ENCODE data around the gene NCOA3. TPM values are rescaled to one million over a fixed set of nuclear protein-coding genes. Genes with fewer than 3 reads are reported as not detected.
"Not testable (repeated sequence)": the region's sequence is repeated elsewhere in the genome, so short reads cannot be mapped to it uniquely, and the experiment has no call there.

The NCOA3 gene
- 16.1 and 17.5 TPM in 2 replicates for total RNA-seq (2014; rRNA removed)
- 6.5 TPM for polyA plus RNA-seq (2012)

- DNase-seq (ENCODE audit: low read depth) = peak; percentile 94
Observed at GRCh38 chr20:47501482-47502270, at the start of gene NCOA3. TSS of gene NCOA3 (plus strand) at chr20:47501887. CDS start at chr20:47622248, 120,361 bp downstream.

DNA sequence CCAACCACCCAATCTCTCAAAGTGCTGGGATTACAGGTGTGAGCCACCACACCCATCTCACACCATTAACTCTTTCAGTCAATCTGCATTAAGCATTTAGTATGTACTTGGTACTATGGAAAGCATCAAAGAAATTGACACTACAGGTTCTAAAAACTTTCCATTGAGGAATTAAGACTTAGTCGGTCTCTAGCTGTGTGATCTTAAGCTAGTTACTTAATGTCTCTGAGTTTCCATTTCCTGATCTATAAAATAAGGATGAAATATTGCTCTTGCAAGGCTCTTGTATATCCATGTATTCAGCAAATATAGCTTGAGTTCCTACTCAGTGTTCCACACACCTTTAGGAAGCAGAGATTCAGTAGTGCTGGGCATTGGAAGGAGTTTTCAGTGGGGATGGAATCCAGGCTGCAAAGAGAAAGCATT lies 48.9 kb upstream of the NCOA3 start:
- no peak for DNase-seq (ENCODE audit: low read depth)

DNA sequence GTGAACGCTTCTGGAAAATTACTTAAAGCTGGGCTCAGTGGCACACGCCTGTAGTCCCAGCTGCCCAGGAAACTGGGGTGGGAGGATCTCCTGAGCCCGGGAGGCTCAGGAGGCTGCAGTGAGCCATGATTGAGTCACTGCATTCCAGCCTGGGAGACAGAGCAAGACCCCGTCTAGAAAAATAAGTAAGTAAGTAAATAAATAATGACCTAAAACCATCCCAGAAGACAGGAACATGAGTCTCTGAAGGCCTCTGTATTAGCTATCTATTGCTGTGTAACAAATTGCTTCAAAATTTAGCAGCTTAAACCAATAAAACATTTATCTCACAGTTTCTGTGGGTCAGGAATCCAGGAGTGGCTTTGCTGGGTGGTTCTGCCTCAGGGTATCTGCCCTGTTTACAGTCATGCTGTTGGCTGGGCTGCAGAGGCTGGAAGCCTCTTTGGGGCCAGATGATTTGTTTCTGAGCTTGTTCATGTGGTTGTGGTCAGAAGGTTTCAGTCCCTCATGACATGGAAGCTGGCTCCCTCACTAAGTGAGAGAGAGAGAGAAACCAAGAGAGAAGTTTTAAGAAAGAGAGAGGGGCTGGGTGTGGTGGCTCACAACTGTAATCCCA lies 48.4 kb upstream of the NCOA3 start:
- DNase-seq (ENCODE audit: low read depth) = peak; percentile 93

- DNase-seq (ENCODE audit: low read depth) = no peak
Observed at GRCh38 chr20:47454298-47455132, 47.2 kb upstream of the NCOA3 start.

- DNase-seq (ENCODE audit: low read depth) = no peak
Observed at GRCh38 chr20:47455133-47456040, 46.3 kb upstream of the NCOA3 start.

- DNase-seq (ENCODE audit: low read depth) = no peak
Observed at GRCh38 chr20:47456041-47456537, 45.6 kb upstream of the NCOA3 start.

DNA sequence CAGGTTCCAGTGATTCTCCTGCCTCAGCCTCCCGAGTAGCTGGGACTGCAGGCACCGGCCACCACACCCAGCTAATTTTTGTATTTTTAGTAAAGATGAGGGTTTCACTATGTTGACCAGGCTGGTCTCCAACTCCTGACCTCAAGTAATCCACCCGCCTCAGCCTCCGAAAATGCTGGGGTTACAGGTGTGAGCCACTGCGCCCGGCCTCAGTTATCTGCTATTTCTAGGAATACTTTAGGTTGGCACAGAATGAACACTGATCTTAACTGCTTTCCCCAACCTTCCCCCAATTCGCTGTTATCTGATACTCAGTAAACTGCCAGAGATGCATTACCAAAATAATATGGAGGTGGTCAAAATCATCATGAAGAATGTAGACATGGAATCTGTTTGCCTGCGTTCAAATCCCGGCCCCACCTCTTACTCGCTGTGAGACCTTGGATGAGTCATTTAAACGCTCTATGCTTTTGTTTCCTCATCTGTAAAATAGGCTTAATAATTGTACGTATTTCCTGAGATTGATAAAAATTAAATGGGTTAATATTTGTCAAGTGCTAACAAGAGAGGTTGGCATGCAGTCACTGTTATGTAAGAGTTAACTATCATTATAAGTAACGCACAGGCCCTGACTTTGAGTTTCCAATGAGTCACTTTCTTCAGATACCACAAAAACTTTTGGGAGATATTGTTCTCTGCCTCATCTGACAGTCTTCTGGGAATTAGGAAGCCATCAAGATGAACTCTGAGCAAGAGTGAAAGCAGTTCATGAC lies 44.5 kb upstream of the NCOA3 start:
- DNase-seq (ENCODE audit: low read depth) = peak; percentile 83

DNA sequence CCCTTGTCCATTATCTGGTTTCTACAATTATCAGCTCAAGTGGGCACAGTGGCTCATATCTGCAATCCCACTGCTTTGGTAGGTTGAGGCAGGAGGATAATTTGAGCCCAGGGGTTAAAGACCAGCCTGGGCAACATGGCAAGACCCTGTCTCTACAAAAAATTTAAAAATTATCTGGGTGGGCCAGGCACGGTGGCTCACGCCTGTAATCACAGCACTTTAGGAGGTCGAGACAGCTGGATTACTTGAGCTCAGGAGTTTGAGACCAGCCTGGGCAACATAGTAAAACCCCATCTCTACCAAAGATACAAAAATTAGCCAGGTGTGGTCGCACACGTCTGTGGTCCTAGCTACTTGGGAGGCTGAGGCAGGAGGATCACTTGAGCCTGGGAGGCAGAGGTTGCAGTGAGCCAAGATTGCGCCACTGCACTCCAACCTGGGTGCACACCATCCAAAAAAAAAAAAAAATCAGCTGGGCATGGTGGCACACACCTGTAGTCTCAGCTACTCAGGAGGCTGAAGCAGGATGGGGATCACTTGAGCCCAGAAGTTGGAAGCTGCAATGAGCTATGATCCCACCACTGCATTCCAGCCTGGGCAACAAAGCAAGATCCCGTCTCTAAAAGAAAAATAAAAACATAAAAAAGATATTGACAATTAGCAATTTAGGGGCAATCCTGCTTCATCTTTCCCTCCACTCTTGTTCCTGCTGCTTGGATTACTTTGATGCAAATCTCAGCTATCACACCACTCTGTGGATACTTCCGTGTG lies 43.2 kb upstream of the NCOA3 start:
- DNase-seq (ENCODE audit: low read depth) = not testable (repeated sequence)

DNA sequence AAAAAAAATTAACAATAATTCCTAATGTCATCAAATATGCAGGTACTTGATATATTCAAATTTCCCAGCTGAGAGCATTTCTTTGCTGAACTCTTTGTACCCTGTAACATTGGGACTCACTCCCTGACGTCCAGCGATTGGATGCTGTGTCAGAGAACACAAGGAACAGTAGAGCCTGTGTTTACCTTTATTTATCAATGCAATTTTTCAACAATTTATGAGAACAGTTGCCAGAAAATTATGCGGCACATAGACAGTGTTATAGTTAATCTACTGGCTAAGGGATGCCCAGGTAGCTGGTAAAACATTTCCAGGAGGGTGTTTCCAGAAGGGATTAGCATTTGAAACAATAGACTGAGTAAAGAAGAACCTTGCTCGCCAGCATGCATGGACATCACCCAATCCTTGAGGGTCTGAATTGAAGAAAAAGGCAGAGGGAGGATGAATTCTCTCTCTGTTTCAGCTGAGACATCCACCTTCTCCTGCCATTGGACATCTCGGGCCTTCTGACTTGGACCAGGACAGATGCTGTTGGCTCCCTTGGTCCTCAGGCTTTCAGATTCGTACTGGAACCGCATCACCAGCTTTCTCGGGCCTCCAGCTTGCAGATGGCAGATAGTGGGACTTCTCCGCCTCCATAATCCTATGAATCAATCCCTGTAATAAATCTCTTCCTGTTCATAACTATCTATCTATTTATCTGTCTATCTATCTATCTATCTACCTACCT lies 42.2 kb upstream of the NCOA3 start:
- DNase-seq (ENCODE audit: low read depth) = no peak

GRCh38 chr20:47460761-47461112 lies 41.0 kb upstream of the NCOA3 start:
- DNase-seq (ENCODE audit: low read depth) = not testable (repeated sequence)

DNA sequence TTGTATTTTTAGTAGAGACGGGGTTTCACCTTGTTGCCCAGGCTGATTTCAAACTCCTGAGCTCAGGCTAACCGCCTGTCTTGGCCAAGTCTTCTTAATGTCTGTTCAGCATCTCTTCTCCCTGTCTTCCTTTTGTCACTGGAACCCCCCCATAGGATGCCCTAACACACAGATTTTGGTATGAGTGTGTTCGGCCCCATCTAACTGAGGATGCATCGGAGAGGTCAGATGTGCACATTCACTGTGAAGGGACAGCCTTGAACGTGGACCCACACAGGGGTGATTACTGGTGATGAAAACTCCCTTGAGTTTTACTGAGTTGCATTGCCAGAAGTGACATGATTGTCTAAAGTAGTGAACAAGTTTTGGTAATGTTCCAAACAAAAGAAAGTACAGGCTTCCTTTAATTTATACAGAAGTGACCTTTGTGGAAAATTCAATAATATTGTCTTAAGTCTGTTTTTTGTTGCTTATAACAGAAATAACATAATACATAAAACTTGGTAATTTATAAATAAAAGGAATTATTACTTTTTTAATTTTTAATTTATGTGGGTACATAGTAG lies 40.5 kb upstream of the NCOA3 start:
- no peak for DNase-seq (ENCODE audit: low read depth)

DNA sequence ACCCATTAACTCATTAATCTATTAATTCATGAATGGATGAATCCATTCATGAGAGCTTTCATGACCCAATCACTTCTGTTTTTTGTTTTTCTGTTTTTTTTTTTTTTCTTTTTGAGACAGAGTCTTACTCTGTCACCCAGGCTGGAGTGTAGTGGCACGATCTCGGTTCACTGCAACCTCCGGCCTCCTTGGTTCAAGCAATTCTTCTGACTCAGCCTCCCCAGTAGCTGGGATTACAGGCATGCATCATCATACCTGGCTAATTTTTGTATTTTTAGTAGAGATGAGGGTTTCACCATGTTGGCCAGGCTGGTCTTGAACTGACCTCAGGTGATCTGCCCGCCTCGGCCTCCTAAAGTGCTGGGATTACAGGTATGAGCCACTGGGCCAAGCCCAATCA lies 39.8 kb upstream of the NCOA3 start:
- not testable (repeated sequence) for DNase-seq (ENCODE audit: low read depth)

- peak; percentile 99 for DNase-seq (ENCODE audit: low read depth)
Observed at GRCh38 chr20:47464380-47465101, 37.1 kb upstream of the NCOA3 start.

- no peak for DNase-seq (ENCODE audit: low read depth)
Observed at GRCh38 chr20:47465335-47466090, 36.2 kb upstream of the NCOA3 start.

GRCh38 chr20:47466213-47466612 lies 35.5 kb upstream of the NCOA3 start:
- DNase-seq (ENCODE audit: low read depth) = peak; percentile 21

DNA sequence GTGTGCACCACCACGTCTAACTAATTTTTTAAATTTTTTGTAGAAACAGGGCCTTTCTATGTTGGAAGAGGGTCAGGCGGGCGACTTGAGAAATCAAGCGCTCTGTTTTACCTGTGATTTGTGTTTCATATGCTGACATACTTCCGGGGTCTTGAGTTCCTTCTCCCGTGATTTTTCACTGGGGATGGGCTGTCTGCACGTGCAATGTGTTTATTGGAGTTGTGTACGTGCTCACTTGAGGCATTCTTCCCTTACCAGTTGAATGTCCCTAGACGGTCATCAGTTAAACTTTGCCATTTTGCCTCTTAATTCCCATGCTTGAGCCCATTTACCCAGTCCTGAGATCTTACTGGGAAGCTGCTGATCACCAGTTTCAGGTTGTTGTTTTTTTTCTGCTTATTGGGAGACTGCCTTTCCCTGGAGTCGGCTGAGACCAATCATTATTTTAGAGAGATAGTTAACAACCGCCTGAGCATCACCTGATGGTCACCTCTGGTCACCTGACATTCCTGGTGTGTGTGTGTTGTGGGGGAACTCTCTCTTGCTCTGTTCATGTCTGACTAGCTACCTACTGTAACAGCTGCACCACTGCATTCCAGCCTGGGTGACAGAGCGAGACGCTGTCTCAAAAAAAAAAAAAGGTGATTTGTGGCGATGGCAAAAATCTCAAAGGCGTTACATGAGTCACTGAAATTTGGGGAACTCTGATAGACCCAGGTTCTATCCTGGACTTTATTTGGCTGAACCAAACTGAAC lies 34.8 kb upstream of the NCOA3 start:
- DNase-seq (ENCODE audit: low read depth) = no peak

Measured in LHCN-M2 (cell line).